MM.1S (cell line): ENCODE results near the gene HIP1.

Experiments used
- DNase-seq: peaks from one replicate; pipeline ENCODE4 v3.0.0-alpha.2; 2015
- H2AFZ ChIP-seq: fragments of 300-600 bp; sonication (generic); 2 replicates; pipeline ENCODE4 v1.6.0; 2016; ENCODE audit warnings: antibody characterized with exemption, low read length
- H3F3A ChIP-seq: fragments of 300-600 bp; sonication (generic); 2 replicates; pipeline ENCODE4 v1.6.1; 2016; ENCODE audit warnings: mild to moderate bottlenecking, antibody characterized with exemption, low read length, moderate library complexity, mixed read lengths; ENCODE audit not compliant: insufficient read depth
- H3K27ac ChIP-seq: fragments of 300-600 bp; sonication (generic); 2 replicates; pipeline ENCODE4 v1.5.1; 2016; ENCODE audit warnings: mild to moderate bottlenecking, low read length
- H3K27me3 ChIP-seq: fragments of 300-600 bp; sonication (generic); replicated peaks from 2 replicates; pipeline ENCODE4 v1.6.0; 2016; ENCODE audit warnings: low read length; ENCODE audit not compliant: insufficient read depth
- H3K36me3 ChIP-seq: fragments of 300-600 bp; sonication (generic); replicated peaks from 2 replicates; pipeline ENCODE4 v1.6.1; 2016; ENCODE audit warnings: mild to moderate bottlenecking, low read length, mixed read lengths; ENCODE audit not compliant: insufficient read depth
- H3K4me1 ChIP-seq: fragments of 300-600 bp; sonication (generic); 2 replicates; pipeline ENCODE4 v1.6.1; 2016; ENCODE audit warnings: low read length, mixed read lengths
- H3K4me2 ChIP-seq: fragments of 300-600 bp; sonication (generic); 2 replicates; pipeline ENCODE4 v1.6.0; 2016; ENCODE audit warnings: low read depth, low read length
- H3K4me3 ChIP-seq: fragments of 300-600 bp; sonication (generic); 2 replicates; pipeline ENCODE4 v1.5.1; 2016; ENCODE audit warnings: low read length, mixed read lengths
- H3K79me2 ChIP-seq: fragments of 300-600 bp; sonication (generic); 2 replicates; pipeline ENCODE4 v1.6.1; 2016; ENCODE audit warnings: mixed run types, low read length, mixed read lengths
- H3K9ac ChIP-seq: fragments of 300-600 bp; sonication (generic); 2 replicates; pipeline ENCODE4 v1.6.1; 2016; ENCODE audit warnings: low read length, mixed read lengths
- H3K9me2 ChIP-seq: fragments of 300-600 bp; sonication (generic); replicated peaks from 2 replicates; pipeline ENCODE4 v1.6.1; 2016; ENCODE audit warnings: mild to moderate bottlenecking, low read length, mixed read lengths; ENCODE audit not compliant: insufficient read depth
- H3K9me3 ChIP-seq: fragments of 300-600 bp; sonication (generic); replicated peaks from 2 replicates; pipeline ENCODE4 v1.6.1; 2016; ENCODE audit warnings: mild to moderate bottlenecking, low read length, mixed read lengths; ENCODE audit not compliant: insufficient read depth
- H4K20me1 ChIP-seq: fragments of 300-600 bp; sonication (generic); 2 replicates; pipeline ENCODE4 v1.6.1; 2016; ENCODE audit warnings: mild to moderate bottlenecking, low read length, moderate library complexity, mixed read lengths; ENCODE audit not compliant: insufficient read depth
- CTCF ChIP-seq: fragments of 300-600 bp; sonication (generic); IDR thresholded peaks from 2 replicates; pipeline ENCODE4 v1.5.1; 2016; ENCODE audit warnings: antibody characterized with exemption, low read length, mixed read lengths
- EZH2 ChIP-seq: fragments of 300-600 bp; sonication (generic); optimal IDR thresholded peaks from 2 replicates; pipeline ENCODE3; 2017; ENCODE audit warnings: low read depth, mild to moderate bottlenecking, antibody characterized with exemption, low read length, mixed read lengths
- EZH2phosphoT487 ChIP-seq: fragments of 300-600 bp; sonication (generic); IDR thresholded peaks from 2 replicates; pipeline ENCODE4 v1.6.1; 2018; ENCODE audit warnings: antibody characterized with exemption, low read length

The HIP1 gene

DNA sequence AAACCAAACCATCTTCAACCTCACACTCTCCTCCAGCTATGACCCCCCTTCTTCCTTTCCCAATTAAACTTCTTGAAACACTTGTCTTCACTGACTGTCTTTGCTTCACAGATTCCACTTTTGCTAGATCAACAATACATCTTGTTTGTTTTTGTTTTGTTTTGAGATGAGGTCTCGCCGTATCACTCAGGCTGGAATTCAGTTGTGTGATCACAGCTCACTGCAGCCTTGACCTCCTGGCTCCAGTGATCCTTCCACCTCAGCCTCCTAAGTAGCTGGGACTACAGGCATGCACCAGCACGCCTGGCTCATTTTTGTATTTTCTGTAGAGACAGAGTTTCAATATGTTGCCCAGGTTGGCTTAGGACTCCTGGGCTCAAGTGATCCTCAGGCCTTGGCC is 59.7 kb downstream of the HIP1 start:
- H3K27me3 ChIP-seq = no peaks in the 10 kb centered on the region
- H4K20me1 ChIP-seq = no peaks in the 10 kb centered on the region
- H3K4me1 ChIP-seq = no peaks in the 10 kb centered on the region
- no peak for DNase-seq
- no peaks in the 10 kb centered on the region for H3K79me2 ChIP-seq
- H3K9me2 ChIP-seq = no peaks in the 10 kb centered on the region
- H3K9me3 ChIP-seq = no peaks in the 10 kb centered on the region
- no peak overlapping the region for H3K4me3 ChIP-seq
- TF ChIP-seq CTCF (no peak), EZH2 (no peak), EZH2phosphoT487 (no peak)
- H3K9ac ChIP-seq = no peak overlapping the region
- H2AFZ ChIP-seq = no peak overlapping the region
- no peak overlapping the region for H3K4me2 ChIP-seq
- H3F3A ChIP-seq = no peaks in the 10 kb centered on the region
- H3K36me3 ChIP-seq = no peaks in the 10 kb centered on the region
- H3K27ac ChIP-seq = no peak overlapping the region

- Histone ChIP-seq H3K27me3 (no peaks in the 10 kb centered on the region), H3K9me3 (no peaks in the 10 kb centered on the region), H3K27ac (no peak overlapping the region), H2AFZ (no peak overlapping the region), H4K20me1 (no peaks in the 10 kb centered on the region), H3K4me2 (no peak overlapping the region), H3K4me3 (no peak overlapping the region), H3K9ac (no peak overlapping the region), H3K9me2 (no peaks in the 10 kb centered on the region), H3K4me1 (no peaks in the 10 kb centered on the region), H3K36me3 (no peaks in the 10 kb centered on the region), H3K79me2 (no peaks in the 10 kb centered on the region), H3F3A (no peaks in the 10 kb centered on the region)
- TF ChIP-seq CTCF (no peak), EZH2phosphoT487 (no peak), EZH2 (no peak)
- no peak for DNase-seq
These were observed 69.2 kb downstream of the HIP1 start for GRCh38 chr7:75669579-75669978.

- no peaks in the 10 kb centered on the region for H3K27me3 ChIP-seq
- DNase-seq = no peak
- peaks cover 7% of the 10 kb centered on the region for H3K4me1 ChIP-seq
- H3K79me2 ChIP-seq = no peaks in the 10 kb centered on the region
- no peak for TF ChIP-seq CTCF
- no peak for TF ChIP-seq EZH2
- no peak for TF ChIP-seq EZH2phosphoT487
- no peak overlapping the region for H3K9ac ChIP-seq
- H2AFZ ChIP-seq = no peak overlapping the region
- no peak overlapping the region for H3K4me3 ChIP-seq
- H3K9me3 ChIP-seq = no peaks in the 10 kb centered on the region
- no peak overlapping the region for H3K27ac ChIP-seq
- no peak overlapping the region for H3K4me2 ChIP-seq
- no peaks in the 10 kb centered on the region for H4K20me1 ChIP-seq
- H3K9me2 ChIP-seq = no peaks in the 10 kb centered on the region
- peaks cover 8% of the 10 kb centered on the region for H3F3A ChIP-seq
- no peaks in the 10 kb centered on the region for H3K36me3 ChIP-seq
These were observed 70.8 kb downstream of the HIP1 start for GRCh38 chr7:75667938-75668337.
